HG03460 (cell line): ENCODE data around the gene SDK2.

Source experiments
- ATAC-seq: cut with Tn5 transposase; IDR thresholded peaks from one replicate; pipeline ENCODE4 v1.9.1; 2021; ENCODE audit not compliant: unreplicated experiment

Gene SDK2

DNA sequence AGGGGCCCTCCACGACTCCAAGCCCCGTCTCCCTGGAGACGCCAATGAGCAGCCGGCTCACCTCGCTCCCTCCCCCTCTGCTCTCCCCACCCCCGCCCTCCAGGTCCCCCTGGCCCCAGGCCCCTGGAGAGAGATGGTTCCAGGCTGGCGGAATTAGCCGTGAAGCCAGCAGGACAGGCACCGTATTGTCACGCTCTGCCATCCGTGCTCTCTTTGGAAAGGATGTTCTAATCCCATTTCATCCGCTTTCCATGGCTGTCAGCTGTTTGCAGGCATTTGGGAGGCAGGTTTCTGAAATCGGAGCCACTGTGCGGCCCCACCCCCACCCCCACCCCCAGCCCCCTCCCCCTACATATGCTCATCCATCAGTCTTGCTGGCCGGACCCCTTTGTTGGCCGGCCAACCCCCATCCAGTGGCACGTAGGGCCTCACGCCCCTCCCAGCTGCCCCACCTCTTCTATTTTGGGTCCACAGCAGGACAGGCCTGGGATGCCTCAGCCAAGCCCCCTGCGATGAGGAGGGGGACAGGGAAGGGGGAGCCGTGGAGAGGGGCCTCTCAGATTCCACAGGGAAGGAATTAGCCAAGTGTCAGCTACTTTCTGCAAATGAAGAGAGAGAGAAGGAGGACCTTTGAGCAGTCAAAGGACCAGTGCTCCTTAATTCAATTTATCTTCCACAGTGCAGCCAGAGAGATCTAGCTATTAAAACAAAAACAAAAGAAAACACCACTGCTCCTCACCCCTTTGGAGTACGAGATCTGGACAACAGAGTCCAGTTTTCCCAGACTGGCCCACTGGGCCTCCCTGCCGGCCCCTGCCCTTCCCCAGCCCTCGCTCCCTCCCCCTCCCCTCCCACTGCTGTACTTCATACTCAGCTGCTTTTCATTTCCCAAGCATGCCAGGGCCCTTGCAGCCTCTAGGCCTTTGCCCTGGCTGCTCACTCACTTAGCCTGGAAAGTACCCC lies 30.7 kb downstream of the SDK2 start:
- ATAC-seq = no peak

- no peak for ATAC-seq
Measured at GRCh38 chr17:73612031-73612472, 32.2 kb downstream of the SDK2 start.

DNA sequence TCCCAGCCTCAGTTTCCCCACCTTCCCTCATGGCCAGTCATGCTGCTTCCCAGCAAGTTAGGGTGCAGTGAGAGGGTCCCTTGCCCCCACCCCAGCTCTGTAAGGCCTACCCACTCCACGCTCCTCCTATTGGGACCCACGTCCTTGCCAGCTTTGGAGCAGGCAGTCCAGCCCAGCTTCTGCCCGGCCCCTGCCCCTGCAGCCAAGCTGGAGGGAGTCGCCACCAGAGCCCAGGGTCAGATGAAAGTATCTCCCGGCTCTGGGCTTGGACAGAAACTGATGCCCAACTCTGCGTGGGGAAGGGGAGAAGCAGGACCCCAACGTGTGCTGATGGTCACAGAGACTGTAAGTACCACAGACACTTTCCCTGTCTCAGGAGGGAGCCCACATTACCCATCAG lies 32.6 kb downstream of the SDK2 start:
- no peak for ATAC-seq

- ATAC-seq = no peak
Measured at GRCh38 chr17:73610331-73610911, 33.8 kb downstream of the SDK2 start.

- no peak for ATAC-seq
Measured at GRCh38 chr17:73609758-73610157, 34.5 kb downstream of the SDK2 start.

DNA sequence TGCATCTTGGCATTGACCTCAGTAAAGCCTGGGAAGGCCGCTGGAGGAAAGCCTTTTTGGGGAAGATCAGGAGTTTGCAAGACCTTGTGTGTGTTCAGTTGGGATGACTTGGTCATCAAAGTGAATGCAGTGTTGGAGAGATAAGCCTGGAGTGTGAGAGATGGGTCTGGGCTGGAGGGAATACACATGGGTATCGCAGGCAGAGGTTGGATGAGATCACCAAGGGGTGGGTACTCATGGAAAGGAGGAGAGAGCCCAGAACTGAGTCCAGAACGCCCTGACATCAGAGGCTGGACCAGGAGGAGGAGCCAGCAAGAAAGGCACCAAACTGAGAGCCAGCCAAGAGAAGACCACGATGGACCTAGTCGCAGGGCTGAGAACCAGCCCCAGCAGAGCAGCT lies 35.2 kb downstream of the SDK2 start:
- no peak for ATAC-seq

- no peak for ATAC-seq
Measured at GRCh38 chr17:73605444-73605843, 38.8 kb downstream of the SDK2 start.

- ATAC-seq = no peak
Measured at GRCh38 chr17:73604476-73604875, 39.8 kb downstream of the SDK2 start.

DNA sequence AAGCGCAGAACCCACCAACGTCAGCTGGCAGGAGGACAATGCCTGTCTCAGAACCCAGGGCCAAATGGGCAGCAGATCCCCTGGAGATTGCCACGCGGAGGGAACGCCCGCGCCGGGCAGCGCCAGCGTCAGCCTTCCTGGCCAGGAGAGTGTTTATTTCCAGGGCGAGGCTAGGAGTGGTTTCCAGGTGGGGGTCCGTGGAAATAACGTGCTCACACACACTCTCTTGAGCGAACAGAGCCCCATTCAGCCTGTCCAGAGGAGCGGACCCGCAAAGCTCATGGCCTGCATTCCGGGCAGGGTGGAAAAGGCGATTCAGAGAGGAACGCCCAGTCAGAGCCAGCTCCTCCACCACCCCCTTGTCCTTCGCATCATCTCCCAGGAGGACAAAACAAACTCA lies 40.3 kb downstream of the SDK2 start:
- no peak for ATAC-seq

DNA sequence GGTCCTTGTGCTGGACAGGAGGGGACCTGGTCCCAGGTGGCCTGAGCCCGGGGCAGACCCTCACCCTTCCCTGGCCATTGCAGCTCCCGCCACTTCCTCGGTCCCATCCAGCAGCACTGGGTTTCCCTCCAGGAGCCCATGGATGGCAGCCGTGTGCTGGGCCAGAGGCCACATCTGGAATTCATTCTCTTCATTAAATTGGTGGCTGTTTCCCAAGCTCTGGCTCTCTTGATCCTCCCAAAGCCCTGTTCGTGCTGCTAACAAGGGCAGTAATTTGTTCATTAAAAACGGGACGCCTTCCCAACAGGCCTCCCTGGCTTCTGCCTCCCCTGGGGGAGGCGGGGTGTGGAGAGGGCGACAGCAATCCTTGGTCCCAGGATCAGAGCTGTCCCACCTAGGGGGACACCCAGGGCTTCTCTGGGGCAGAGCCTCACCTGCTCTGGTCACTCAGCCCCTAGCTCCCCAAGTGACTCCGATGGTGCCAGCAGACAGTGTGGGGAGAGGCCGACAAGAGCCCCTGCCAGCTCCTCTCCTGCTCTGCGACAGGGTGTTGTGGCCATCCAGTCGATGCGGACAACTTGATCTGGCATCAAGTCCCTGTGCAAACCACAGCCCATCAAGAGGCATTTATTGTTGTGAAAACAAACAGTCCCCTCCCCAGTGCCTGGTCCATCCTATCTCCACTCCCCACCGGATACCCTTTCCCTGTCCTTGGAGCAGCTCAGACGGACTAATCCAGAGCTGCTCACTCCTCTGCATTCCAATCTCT lies 44.0 kb downstream of the SDK2 start:
- no peak for ATAC-seq

GRCh38 chr17:73599599-73599998 lies 44.6 kb downstream of the SDK2 start:
- ATAC-seq = no peak

GRCh38 chr17:73598212-73598611 lies 46.0 kb downstream of the SDK2 start:
- no peak for ATAC-seq

DNA sequence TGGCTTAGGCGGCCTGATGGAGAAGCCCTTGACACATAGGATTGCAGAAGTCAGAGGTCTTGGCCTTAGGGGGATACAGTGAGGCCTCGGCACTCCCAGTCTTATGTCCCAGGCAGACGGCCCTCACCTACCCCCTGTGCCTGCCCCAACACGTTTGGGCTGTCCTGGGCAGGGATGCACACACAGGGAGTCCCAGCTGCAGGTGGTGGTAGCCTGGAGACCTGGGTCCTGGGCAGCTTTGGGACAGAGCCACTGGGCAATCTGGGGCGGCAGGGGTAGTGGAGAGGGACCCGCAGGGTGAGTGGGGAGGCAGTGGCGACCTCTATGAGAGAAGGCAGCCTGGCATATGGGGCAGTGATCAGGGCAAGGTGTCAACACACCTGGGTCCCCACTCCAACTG lies 48.3 kb downstream of the SDK2 start:
- ATAC-seq = no peak

DNA sequence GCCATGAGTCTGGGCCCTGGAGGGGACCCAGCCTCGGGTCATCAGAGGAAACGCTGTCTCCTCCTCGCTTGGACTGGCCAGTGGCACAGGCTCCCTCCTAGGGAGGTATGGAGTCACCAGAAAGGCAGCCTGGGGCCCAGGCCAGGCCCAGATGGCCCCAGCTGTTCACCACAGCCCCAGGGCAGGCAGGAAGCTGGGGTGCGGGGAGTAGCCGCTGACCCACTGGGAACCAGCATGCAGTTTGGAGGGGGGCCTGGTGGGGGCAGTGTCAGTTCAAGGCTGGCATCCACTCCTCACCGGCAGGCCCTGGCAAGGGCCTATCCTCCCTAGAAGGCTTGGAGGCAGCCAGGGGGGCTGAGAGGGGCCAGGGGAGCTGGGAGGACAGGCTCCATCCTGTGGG lies 48.8 kb downstream of the SDK2 start:
- ATAC-seq = no peak

GRCh38 chr17:73595068-73595467 lies 49.2 kb downstream of the SDK2 start:
- no peak for ATAC-seq

- ATAC-seq = no peak
Measured at GRCh38 chr17:73594598-73594997, 49.6 kb downstream of the SDK2 start.

DNA sequence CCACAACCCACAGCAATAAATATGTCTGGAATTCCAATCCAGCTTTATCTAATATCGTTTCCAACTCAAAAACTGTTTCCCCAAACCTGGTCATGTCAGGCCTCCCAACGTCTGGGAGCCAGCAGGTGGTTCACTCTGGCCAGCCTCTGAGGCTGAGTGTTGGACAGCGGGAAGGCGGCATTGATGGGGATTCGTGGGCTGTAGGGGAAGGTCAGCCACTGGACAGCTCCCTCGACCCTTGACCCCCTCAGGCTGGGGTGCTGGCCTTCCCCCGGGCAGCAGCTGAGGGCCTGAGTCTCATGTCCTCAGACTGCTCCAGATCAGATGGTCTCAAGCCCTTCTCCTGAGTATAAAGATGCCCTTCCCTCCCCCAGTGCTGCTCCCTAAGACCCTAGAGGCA lies 50.2 kb downstream of the SDK2 start:
- ATAC-seq = no peak

DNA sequence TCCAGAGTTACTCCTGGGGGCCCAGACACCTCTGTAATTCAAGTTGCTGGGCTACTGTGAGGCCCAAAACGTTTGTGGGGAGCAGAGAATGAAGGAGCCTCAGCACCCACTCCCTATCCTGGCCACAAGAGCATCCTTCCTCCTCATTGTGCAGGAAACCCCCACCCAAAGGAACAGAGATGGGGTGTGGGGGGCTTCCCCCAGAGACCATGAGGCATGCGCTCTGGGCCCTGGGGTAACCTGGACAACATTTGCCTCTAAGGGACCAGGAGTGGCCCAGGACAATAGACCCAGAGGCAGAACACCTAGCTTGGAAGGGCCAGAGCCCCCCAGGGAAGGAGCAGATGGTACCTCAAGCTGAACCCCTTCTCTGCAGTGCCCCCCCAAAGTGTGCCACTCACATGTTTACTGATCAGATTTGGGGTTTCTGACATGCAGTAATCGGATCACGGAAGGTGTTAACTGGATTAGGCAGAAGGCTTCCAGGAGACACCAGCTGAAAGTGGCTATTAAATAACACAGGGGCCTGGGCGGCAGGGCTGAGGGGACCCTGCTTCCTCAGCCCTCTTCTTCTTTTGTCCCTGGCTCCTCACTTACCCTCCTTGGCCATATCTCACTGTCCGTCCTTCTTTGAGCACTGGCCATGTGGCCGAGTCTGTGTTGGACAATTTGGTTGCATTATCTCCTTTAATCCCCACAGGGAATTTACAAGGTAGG lies 50.8 kb downstream of the SDK2 start:
- no peak for ATAC-seq

DNA sequence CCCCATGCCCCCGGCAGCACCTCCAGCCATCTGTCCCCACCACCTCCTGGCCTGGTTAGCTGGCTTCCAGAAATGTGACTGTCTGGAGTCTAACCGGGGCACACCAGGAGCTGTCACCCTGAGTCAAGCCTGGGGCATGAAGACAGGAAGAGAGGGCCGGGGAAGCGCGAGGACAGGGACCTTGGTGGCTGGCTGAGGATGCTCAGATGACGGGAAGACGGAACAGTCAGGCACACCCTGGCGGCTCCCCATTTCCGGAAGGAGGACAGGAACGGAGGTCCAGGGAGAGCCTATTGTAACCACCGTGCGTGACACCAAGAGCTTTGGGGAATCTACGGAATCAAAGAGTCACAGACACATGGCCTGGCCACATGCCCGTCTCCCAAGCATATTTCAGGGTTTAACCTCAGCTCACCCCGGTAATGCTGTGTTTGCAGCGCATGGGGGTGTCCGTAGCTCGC lies 51.7 kb downstream of the SDK2 start:
- ATAC-seq = no peak

GRCh38 chr17:73592079-73592415 lies 52.2 kb downstream of the SDK2 start:
- ATAC-seq = no peak
